Measurements from ENCODE around the gene FCGR3B.

- TF ChIP-seq POLR2AphosphoS5 (IDR thresholded peaks at IDR 0.05; ENCODE audit: borderline replicate concordance, low read depth, low read length) = no peak
- TF ChIP-seq FOXP2 (optimal IDR thresholded peaks at IDR 0.05; ENCODE audit: control extremely low read depth, extremely low read length, insufficient read depth) = no peak
- TF ChIP-seq EZH2 (IDR thresholded peaks at IDR 0.05) = no peak
These were observed 47.5 kb upstream of the FCGR3B start for GRCh38 chr1:161678500-161678899.
